GM18870 (cell line): ENCODE measurements around the gene ITM2C.
A peak's percentile ranks its signal among the peaks of the same experiment; 100 is the strongest.

Experiments used
- ATAC-seq: cut with Tn5 transposase; IDR thresholded peaks from one replicate; pipeline ENCODE4 v1.9.1; 2021; ENCODE audit warnings: moderate library complexity; ENCODE audit not compliant: unreplicated experiment

ITM2C gene

GRCh38 chr2:230922951-230923717 is 58.4 kb downstream of the ITM2C start:
- no peak for ATAC-seq

- ATAC-seq = no peak
Observed at GRCh38 chr2:230924092-230924469, 59.3 kb downstream of the ITM2C start.

- ATAC-seq = peak; percentile 32
Observed at GRCh38 chr2:230924470-230925341, 60.0 kb downstream of the ITM2C start, which contains the start of gene GPR55. Gene GPR55 (minus strand): TSS chr2:230925242. CDS start chr2:230910962, 14,280 bp downstream.

GRCh38 chr2:230925443-230925878 is 60.7 kb downstream of the ITM2C start:
- peak; percentile 12 for ATAC-seq

GRCh38 chr2:230925879-230926765 is 61.4 kb downstream of the ITM2C start:
- peak; percentile 42 for ATAC-seq

- no peak for ATAC-seq
Observed at GRCh38 chr2:230927711-230928341, 63.1 kb downstream of the ITM2C start.
